Medulla oblongata (tissue), 1 donor: ENCODE data around the gene TEKT4.
"Not testable (repeated sequence)": the region's sequence is repeated elsewhere in the genome, so short reads cannot be mapped to it uniquely, and the experiment has no call there.

Source experiments
- DNase-seq: peaks from one replicate; pipeline ENCODE4 v3.0.0-alpha.2; 2015; ENCODE audit errors: extremely low spot score

The TEKT4 gene

GRCh38 chr2:94875820-94876522, 4.7 kb downstream of the TEKT4 start:
- no peak for DNase-seq

- no peak for DNase-seq
Measured at GRCh38 chr2:94876523-94876863, 5.3 kb downstream of the TEKT4 start.

GRCh38 chr2:94877129-94877528, 5.9 kb downstream of the TEKT4 start:
- no peak for DNase-seq

DNA sequence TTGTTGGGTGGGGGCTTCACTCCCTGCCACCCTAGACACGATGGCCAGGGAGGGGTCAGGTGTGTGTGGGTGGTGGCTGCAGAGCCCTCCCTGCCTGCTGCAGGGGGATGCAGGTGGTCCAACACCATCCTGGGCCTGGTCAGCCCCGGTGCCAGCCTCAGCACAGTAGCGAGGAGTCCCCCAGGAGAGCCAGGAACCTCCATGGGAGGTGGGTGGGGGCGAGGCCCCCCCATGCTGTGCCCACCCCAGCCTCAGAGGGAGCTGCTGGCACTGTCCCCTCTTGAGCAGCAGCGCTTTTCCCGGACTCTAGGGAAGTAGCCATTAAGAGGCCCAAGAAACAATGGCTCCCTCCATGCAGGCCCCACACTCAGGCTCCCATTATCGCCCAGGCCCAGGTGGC, 7.3 kb downstream of the TEKT4 start:
- not testable (repeated sequence) for DNase-seq

GRCh38 chr2:94879314-94879981, 8.2 kb downstream of the TEKT4 start:
- no peak for DNase-seq

DNA sequence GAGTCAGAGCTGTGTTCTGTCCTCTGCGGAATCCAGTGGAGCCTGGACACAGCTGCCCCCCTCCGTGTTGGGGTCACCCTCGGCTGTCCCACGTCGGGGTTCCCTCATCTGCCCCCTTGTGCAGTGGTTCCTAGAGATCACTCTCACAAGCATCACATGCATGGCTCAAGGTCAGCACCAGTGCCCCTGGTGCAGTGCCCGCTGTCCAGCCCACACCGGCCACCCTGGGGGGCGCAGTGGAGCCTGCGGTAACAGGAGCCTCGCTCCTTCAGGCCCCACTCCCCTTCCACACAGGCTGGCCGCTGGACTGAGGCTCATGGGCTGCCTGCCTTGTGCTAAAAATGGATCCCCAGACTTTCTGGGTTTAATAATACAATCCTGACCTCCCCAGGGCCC, 8.8 kb downstream of the TEKT4 start:
- DNase-seq = no peak

GRCh38 chr2:94880507-94880906, 9.3 kb downstream of the TEKT4 start:
- no peak for DNase-seq

DNA sequence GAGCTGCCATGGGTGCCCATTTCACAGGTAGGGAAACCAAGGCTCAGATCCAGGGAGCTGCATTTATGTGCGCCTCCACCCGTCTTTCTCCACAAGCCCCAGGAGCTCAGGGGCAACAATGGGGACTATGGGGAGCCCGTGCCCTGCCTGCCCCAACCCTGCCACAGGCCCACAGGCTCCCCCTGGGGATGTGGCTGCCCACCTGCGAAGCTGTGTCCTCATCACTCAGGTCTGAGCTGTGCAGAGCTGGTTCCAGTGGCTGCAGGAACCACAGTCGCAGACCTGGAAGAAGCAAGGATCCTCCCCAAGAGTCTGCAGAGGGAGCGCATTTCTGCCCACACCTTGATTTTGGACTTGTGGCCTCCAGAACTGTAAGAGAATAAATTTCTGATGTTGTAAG, 9.8 kb downstream of the TEKT4 start:
- no peak for DNase-seq

DNA sequence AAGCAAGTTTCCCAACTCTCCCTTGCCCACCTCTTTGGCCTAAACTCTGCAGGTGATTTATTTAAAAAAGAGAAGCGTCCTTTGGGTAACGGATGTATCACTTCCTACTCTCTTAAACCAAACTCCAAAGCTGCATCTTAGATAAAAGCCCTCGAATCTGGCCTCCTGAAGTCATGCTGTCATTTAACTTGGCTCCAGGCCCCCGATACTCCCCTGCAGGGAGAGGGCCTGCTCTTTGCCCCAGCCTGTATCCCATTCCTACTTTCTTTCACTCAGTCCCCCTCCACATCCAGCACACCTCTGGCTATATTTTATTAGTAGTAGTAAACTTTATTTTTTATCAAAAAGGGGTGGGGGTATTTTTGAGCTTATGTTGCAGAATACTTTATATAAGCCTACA, 19.0 kb downstream of the TEKT4 start:
- no peak for DNase-seq

DNA sequence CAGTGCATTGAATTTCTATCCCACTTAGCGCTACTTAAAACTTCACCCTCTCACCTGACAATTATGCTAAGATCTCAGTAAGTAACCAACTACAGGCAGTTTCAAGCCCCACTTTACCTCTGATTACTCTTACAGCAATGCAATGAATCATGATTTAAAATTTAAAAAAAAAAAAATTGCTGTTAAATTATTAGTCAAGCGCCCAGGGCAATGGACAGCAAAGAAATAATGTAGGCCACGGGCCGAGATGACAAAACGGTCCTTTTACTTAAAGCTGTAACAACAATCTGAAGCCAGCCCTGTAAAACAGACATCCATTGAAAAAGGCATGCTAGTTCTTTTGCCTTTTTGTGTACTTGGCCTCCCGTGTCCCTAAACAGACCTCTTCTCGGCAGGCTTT, 24.0 kb downstream of the TEKT4 start:
- DNase-seq = not testable (repeated sequence)

GRCh38 chr2:94906976-94907375, 35.7 kb downstream of the TEKT4 start:
- DNase-seq = not testable (repeated sequence)

DNA sequence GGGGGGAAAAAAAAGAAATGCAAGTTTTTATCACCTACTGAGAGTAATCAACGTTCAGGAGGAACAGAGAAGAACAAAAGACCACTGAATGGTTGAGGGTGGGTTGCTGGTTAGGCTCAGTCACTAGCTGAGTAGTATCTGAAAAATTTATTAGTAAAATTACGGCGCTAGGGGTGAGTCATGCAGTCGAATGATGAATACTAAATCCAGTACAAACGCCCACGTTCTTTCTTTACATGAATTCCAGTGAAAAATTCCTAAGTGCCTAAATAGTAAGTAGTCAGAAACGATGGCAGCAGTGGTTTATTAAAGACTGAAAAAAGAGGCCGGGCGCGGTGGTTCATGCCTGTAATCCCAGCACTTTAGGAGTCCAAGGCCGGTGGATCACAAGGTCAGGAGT, 52.0 kb downstream of the TEKT4 start:
- no peak for DNase-seq

DNA sequence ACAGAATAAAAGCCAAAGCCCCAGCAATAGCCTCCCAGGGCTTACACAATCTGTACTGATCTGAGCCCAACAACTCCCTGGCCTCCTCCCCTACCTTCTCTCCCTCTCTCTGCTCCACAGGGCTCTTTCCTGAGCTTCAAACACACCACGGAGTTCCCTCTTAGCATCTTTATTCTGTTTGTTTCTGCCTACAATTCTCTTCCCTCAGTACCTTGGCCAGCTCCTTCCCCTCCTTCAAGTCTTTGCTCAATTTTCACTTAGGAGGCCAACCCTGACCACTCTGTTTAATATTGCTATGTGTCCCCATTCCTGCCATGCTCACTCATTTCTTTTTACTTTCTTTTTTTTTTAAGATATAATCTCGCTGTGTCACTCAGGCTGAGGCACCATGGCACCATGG, 53.8 kb downstream of the TEKT4 start:
- not testable (repeated sequence) for DNase-seq
